T-helper 2 cell (primary cell): ENCODE results near the gene SPATA22.
"Not testable (repeated sequence)": the region's sequence is repeated elsewhere in the genome, so short reads cannot be mapped to it uniquely, and the experiment has no call there.

Source experiments
- DNase-seq, 5 experiments: peaks; one replicate each; pipeline versions ENCODE4 v3.0.0 to v3.0.0-alpha.2; 2012 to 2022
- total RNA-seq, 2 donors: gene quantifications; one replicate each; lab custom pipeline; 2026; lab: John Stamatoyannopoulos, UW

SPATA22 gene, protein sequence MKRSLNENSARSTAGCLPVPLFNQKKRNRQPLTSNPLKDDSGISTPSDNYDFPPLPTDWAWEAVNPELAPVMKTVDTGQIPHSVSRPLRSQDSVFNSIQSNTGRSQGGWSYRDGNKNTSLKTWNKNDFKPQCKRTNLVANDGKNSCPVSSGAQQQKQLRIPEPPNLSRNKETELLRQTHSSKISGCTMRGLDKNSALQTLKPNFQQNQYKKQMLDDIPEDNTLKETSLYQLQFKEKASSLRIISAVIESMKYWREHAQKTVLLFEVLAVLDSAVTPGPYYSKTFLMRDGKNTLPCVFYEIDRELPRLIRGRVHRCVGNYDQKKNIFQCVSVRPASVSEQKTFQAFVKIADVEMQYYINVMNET
- total RNA-seq: 0 to 0.27 reads per million in 2 donors

GRCh38 chr17:3471599-3471998 is at the start of gene SPATA22:
TSS of gene SPATA22 (minus strand) at chr17:3471819. CDS start at chr17:3469325, 2,494 bp downstream.
- DNase-seq: no peak

- not testable (repeated sequence) for DNase-seq
Measured at GRCh38 chr17:3519472-3519871, 47.9 kb upstream of the SPATA22 start.

DNA sequence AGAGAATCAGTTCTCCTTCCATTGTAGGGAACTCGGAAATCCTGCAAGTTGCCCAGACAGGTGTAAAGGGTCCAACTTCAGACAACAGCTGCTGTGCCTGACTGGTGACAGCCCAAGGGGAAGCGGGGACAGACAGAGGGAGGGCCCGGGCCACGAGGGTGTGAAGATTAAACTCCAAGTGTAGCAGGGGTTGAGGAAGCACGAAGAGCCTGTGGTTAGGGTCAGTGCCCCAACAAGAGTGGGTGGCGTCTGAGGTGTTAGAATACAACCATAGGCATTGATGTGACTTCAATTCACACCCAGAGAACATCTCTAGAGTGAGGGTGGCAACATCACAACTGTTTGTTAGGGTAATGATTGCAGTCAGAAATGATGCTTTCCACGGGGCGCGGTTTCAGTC is 43.3 kb upstream of the SPATA22 start:
- peak in 1 of 5 experiments; percentile 16 for DNase-seq

GRCh38 chr17:3514167-3514566 is 42.5 kb upstream of the SPATA22 start:
- not testable (repeated sequence) for DNase-seq

GRCh38 chr17:3513305-3514035 is 41.9 kb upstream of the SPATA22 start:
- peak in 1 of 5 experiments; percentile 18 for DNase-seq

GRCh38 chr17:3512505-3513171 is 41.0 kb upstream of the SPATA22 start:
- no peak for DNase-seq

DNA sequence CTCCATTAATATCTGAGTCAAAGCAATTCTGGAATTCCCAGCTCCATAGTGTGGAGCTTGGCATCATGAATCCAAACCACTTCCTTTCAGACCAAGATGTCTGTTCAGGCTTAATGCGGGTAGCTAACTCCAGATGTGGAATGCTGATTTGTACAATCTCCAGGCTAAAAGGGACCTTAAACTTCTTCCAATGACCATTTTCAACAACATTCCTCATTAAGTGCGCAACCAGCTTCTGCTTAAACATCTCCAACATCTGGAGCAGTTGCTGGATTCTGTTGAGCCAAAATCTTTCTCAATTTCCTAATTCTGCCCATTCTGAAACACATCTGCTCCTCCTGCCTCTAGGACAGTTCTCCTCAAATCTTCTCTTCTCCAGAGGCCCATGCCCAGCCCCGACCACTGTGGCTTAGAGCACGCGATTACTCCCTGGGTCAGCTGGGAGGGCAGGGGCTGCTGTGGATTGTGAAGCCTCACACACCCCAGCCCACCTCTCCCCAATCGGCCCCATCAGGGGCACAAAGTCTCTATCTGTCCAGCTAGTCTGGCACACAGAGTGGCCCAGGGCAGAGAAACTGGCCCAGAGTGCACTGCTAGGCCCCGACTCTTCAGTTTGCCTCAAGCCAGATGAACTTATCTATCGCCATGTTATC is 40.4 kb upstream of the SPATA22 start:
- DNase-seq: no peak

DNA sequence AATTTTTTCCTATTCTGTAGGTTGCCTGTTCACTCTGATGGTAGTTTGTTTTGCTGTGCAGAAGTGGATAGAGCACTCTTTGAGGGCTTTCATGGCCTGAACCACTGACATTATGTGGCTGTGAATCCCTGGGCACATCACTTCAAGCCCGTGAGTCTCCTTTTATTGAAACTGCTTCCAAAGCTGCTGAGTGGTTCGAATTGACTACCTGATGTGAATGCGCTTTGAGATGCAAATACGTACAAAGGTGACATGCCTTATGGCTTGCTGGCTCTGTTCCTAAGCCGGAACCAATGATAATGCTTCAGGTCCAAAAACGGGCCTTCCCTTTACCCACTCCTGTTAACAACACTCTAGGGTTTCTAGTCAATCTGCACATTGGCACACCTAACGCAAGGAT is 38.5 kb upstream of the SPATA22 start:
- DNase-seq: no peak

- no peak for DNase-seq
Measured at GRCh38 chr17:3507869-3508268, 36.2 kb upstream of the SPATA22 start.

GRCh38 chr17:3507071-3507470 is 35.5 kb upstream of the SPATA22 start:
- DNase-seq: no peak

DNA sequence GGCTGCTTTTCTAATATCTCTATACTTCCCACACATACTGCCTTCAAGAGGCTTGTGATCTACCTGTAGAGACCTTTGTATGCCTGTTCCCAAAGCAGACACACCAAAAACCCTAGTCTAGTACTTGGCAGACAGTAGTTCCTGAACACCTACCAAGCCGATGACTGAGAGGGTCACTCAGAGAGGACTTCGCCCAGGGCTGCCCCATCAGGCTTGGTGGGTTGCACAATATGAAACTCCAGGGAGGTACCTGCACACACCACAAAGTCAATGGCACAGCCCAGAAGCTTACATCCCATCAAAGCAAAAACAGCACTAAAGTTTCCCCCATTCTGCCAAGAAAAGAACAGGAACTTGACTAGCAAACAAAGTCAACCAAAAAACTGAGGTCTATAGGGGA is 34.4 kb upstream of the SPATA22 start:
- DNase-seq: no peak

- no peak for DNase-seq
Measured at GRCh38 chr17:3505008-3505407, 33.4 kb upstream of the SPATA22 start.

DNA sequence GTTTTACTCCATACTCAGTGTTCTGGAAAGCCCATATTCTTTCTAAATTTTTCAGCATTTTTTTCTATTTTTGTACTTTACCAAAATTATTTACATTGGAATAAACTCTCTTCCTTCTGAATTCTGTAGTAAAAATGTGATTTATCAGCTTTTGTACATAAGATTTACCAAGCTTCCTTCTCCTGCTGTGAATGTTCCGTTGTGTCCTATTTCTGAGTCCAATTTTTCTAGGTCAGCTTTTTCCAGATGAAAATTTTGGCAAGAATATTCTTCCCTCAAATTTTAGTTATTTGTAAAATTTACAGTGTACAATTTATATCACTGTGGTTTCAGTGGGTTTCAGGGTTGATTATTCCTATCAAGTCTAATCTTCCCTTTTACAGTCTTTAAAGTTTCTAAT is 31.7 kb upstream of the SPATA22 start:
- DNase-seq: no peak

- DNase-seq: no peak
Measured at GRCh38 chr17:3502466-3502865, 30.8 kb upstream of the SPATA22 start.

- DNase-seq: no peak
Measured at GRCh38 chr17:3501344-3501743, 29.7 kb upstream of the SPATA22 start.

GRCh38 chr17:3497101-3497500 is 25.5 kb upstream of the SPATA22 start:
- DNase-seq: no peak

- no peak for DNase-seq
Measured at GRCh38 chr17:3485481-3486068, 14.0 kb upstream of the SPATA22 start.

DNA sequence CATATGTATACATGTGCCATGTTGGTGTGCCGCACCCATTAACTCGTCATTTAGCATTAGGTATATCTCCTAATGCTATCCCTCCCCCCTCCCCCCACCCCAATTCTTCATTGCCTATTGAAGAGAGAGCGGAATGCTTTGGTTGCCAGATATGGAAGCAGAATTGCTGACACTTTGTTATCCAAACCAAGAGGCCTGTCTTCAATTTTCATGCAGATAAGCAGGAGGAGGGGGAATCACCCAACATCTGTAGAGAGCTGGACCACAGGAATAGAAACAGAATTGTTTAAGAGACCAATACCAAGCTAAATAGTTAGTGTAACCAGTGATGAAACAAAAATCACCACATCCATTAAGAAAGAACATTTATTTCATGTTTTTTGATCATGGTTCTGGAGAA is 11.2 kb upstream of the SPATA22 start:
- no peak for DNase-seq

DNA sequence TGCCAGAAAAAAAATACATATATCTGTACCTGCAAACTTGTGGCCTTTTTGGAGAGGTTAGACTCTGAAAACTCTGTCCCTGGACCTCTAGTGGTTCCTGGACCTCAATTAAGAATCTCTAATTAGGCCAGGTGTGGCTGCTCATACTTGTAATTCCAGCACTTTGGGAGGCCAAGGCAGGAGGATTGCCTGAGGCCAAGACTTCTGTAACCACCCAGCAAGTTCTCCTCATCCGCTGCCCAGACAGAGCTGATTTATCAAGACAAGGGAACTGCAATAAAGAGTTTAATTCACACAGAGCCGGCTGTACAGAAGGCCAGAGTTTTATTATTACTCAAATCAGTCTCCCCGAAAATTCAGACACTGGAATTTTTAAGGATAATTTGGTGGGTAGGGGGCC is 8.4 kb upstream of the SPATA22 start:
- DNase-seq: no peak

- no peak for DNase-seq
Measured at GRCh38 chr17:3475812-3476610, 4.4 kb upstream of the SPATA22 start, which contains the start of gene ASPA. TSS of gene ASPA (plus strand) at chr17:3475997. CDS start at chr17:3476160, 163 bp downstream.

DNA sequence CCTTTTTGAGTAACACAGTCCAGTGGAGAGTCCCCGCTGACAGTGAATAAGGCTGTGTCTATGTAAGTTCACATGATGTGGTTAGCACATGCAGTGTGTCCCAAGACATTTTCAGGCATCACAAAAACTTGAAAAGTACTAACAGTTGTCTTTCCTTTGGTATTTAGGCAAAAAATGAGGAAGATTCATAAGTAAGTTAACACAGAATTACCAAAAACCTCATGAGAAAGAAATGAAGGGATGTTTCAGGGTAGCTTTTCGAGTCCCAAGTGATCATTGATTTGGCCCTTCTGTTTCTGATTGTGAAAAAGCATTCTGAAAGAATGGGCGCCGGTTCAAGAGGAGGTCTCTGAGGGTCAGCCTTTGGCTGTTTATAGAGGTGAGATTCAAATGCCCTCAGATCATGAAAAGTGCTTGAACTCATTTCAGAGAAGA is 3.6 kb upstream of the SPATA22 start:
- DNase-seq: no peak

DNA sequence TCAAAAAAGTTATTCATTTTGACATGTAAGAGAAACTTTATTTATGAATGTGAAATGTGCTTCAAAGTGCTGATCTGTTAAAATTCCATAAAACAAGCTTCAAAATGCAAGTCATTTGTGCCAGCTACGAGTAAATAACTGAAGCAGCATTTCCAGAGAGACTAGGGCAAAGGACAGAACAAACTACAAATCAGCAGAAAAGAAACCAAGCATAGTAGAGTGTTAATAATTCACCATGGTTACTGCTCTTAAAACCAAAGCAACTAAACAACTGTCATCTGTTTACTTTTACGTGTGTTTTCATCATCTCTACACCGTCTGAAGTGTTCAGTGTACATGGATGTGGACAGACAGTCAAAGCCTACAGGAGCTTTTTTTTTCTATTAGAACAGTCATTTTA is 2.6 kb upstream of the SPATA22 start:
- DNase-seq: no peak
